ENCODE results near the gene DOK6.

The DOK6 gene

DNA sequence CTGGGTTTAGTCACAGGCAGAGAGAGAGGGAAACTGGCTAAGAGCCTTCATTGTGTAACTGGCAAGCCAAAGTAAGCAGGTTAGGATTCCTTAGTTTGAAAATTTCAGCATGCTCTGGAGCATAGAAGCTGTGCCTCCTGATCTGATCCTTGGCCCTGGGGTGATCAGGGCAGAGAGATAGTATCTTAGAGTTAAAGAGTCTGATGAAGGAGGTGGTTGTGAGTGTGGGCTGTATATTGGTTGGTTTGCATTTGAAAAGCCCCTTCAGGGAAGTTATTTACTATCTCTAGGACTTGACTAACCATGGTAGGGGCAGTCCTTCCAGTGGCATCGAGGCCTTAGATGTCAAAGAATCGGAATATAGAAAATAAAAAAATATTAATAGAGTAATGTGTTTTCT lies 316.9 kb downstream of the DOK6 start:
- no peak for DNase-seq (ENCODE audit: low read depth)
- no peak for TF ChIP-seq CTCF (conservative IDR thresholded peaks at IDR 0.05; ENCODE audit: low read depth, low read length)
- H3K4me3 ChIP-seq (ENCODE audit: low read length) = no peak overlapping the region

DNA sequence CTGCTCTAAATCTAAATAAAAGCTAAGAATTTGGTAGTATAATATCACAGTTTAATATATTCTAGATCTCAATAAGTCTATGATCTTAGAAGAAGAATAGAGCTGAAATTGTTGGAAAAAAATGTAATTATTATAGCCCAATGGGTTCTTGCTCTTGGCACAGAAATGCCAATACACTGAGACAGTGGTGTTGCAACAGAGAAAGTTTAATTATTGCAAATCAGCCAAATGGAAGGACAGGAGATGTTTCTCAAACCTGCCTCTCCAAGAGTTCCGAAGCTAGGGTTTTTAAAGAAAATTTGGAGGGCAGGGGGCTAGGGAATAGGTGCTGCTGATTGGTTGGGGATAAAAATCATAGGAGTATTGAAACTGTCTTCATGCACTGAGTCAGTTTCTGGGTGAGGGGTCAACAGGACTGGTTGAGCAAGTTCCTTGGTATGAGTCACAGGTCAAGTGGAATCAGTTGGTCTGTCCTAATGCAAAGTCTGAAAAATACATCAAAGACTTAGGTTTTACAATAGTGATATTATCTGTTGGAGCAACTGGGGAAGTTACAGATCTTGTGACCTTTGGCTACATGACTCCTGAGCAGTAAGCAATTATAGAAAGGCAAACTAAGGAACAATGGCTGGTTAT lies 318.3 kb downstream of the DOK6 start:
- no peak overlapping the region for H3K4me3 ChIP-seq (ENCODE audit: low read length)
- no peak for DNase-seq (ENCODE audit: low read depth)
- TF ChIP-seq CTCF (conservative IDR thresholded peaks at IDR 0.05; ENCODE audit: low read depth, low read length) = no peak

DNA sequence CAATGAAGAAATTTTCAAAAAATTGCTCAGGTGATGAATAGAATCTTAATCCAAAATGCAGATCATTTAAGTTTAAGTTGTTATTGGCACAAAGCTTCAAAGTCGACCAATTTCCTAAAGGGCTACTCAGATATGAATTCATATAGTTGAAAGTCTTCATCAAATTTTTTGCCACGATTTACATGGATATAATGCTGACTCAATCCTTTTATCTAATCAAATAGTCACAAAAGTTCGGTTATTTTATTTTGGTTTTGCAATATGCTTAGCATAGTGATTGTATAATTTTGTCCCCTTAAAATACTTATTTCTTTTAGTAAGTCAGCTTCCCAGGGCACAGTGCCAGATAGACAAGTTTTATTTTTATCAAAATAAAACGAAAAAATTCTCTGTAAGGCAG lies 319.7 kb downstream of the DOK6 start:
- DNase-seq (ENCODE audit: low read depth) = no peak
- no peak overlapping the region for H3K4me3 ChIP-seq (ENCODE audit: low read length)
- no peak for TF ChIP-seq CTCF (conservative IDR thresholded peaks at IDR 0.05; ENCODE audit: low read depth, low read length)

- H3K4me3 ChIP-seq (ENCODE audit: low read length) = no peak overlapping the region
- no peak for DNase-seq (ENCODE audit: low read depth)
- no peak for TF ChIP-seq CTCF (conservative IDR thresholded peaks at IDR 0.05; ENCODE audit: low read depth, low read length)
These were observed 322.7 kb downstream of the DOK6 start for GRCh38 chr18:69723434-69723833.

- no peak for DNase-seq (ENCODE audit: low read depth)
- no peak overlapping the region for H3K4me3 ChIP-seq (ENCODE audit: low read length)
- TF ChIP-seq CTCF (conservative IDR thresholded peaks at IDR 0.05; ENCODE audit: low read depth, low read length) = no peak
These were observed 324.3 kb downstream of the DOK6 start for GRCh38 chr18:69725009-69725408.

DNA sequence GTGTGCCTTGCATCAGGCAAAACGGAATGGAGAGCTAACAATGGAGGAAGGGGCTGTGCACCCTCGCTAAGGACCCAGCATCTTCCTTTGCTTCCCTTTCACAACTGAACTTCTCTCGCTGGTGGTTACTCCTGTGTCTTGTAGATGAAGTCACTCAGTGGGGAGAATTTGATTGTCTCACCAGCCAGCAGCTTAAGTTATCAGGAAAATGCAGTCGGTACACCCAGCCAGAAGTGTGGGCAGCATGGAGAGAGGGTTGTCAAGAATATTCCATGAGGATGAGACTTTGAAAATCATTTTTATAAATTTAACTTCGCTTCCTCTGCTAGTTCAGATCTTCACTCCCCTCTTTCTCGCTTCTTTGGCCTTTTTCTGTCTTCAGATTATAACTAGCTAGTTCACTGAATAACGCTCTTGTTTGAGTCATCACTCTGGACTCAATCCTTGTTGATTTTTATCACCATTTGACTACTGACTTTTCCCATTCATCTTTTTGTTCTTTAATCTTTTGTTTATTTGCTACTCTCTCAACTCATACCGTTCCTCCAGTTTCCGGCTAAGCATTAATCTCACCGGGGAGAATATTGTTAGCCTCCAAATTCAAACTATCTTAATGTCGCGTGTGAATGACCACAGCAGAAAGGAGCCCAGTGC lies 325.3 kb downstream of the DOK6 start:
- DNase-seq (ENCODE audit: low read depth) = no peak
- no peak for TF ChIP-seq CTCF (conservative IDR thresholded peaks at IDR 0.05; ENCODE audit: low read depth, low read length)

DNA sequence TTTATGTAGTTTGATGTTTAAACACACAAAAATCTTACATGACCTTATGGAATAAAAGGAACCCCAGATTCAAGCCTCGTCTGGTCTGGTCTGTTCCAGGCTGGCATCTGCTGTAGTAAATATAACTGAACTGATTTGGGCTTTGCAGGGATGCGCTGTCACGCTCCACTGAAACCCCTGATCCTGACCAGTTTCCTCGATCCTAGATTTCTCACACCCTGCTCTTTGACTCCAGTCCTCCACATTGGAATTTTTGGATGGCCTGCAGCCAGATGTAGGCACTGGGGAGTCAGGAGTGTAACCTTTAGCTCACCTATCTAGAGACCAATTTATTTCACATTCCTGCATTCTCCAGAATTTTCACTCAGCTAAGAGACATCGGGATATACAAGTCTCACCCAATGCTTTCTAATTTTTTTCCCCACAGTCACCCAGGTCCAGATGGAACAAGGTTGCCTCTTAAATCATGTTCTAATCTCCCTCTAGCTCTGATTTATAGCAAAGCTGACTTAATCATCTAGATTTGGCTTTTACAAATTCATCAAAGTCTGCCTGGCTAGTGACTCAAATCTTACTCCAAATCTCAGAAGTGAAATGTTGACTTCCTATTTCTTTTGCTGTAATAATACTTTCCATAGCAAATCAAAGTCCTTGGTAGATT lies 327.4 kb downstream of the DOK6 start:
- TF ChIP-seq CTCF (conservative IDR thresholded peaks at IDR 0.05; ENCODE audit: low read depth, low read length) = no peak
- DNase-seq (ENCODE audit: low read depth) = no peak
- H3K4me3 ChIP-seq (ENCODE audit: low read length) = no peak overlapping the region

More for the DNA sequence above, 325.3 kb downstream of the DOK6 start:
- no peak overlapping the region for H3K4me3 ChIP-seq (ENCODE audit: low read length)

All from retinal pigment epithelial cell (primary cell).